ENCODE results near the gene SAV1.

The SAV1 gene

GRCh38 chr14:50605766-50606165 lies 62.3 kb downstream of the SAV1 start:
- DNase-seq: no peak

- DNase-seq: no peak
These were observed 64.5 kb downstream of the SAV1 start for GRCh38 chr14:50603565-50603964.

GRCh38 chr14:50602035-50602434 lies 66.1 kb downstream of the SAV1 start:
- no peak for DNase-seq

GRCh38 chr14:50601394-50601793 lies 66.7 kb downstream of the SAV1 start:
- no peak for DNase-seq

GRCh38 chr14:50600849-50601248 lies 67.3 kb downstream of the SAV1 start:
- DNase-seq: no peak

GRCh38 chr14:50599700-50600444 lies 68.2 kb downstream of the SAV1 start:
- no peak for DNase-seq

- no peak for DNase-seq
These were observed 69.3 kb downstream of the SAV1 start for GRCh38 chr14:50598765-50599164.

- DNase-seq: no peak
These were observed 73.4 kb downstream of the SAV1 start for GRCh38 chr14:50594577-50595316.

GRCh38 chr14:50590464-50590863 lies 77.6 kb downstream of the SAV1 start:
- DNase-seq: no peak

Data from stimulated activated CD4-positive, alpha-beta T cell treated with anti-CD3 and anti-CD28 coated beads, Interleukin-2, amount 100 ng/mL, for 48 hours (primary cell).